RCC 7860 (cell line): ENCODE measurements around the gene HGF.

ENCODE experiments used
- DNase-seq: peaks from one replicate; pipeline ENCODE4 v3.0.0-alpha.2; 2015; ENCODE audit warnings: low spot score
- FAIRE-seq: peaks from 2 replicates; lab custom pipeline; 2012; peaks lifted over from hg19 to GRCh38; lab: Jason Lieb, UNC

HGF gene

GRCh38 chr7:81687062-81687461 lies 82.8 kb downstream of the HGF start:
- FAIRE-seq (no peak), DNase-seq (no peak)

- no peak for DNase-seq
- FAIRE-seq, result no peak
These were observed 84.5 kb downstream of the HGF start for GRCh38 chr7:81685270-81685868.

GRCh38 chr7:81684514-81685269 lies 85.2 kb downstream of the HGF start:
- peak; percentile 99 for FAIRE-seq
- peak; percentile 99 for DNase-seq

GRCh38 chr7:81684033-81684432 lies 85.8 kb downstream of the HGF start:
- FAIRE-seq, result peak; percentile 21
- no peak for DNase-seq

- no peak for DNase-seq
- no peak for FAIRE-seq
These were observed 87.0 kb downstream of the HGF start for GRCh38 chr7:81682873-81683272.

- FAIRE-seq (no peak), DNase-seq (no peak)
These were observed 89.7 kb downstream of the HGF start for GRCh38 chr7:81680120-81680519.

GRCh38 chr7:81676813-81677212 lies 93.0 kb downstream of the HGF start:
- peak; percentile 69 for FAIRE-seq
- peak; percentile 37 for DNase-seq

- DNase-seq, result no peak
- no peak for FAIRE-seq
These were observed 93.6 kb downstream of the HGF start for GRCh38 chr7:81676105-81676811.

- FAIRE-seq (no peak), DNase-seq (no peak)
These were observed 95.4 kb downstream of the HGF start for GRCh38 chr7:81674431-81674830.

- FAIRE-seq, result no peak
These were observed 97.0 kb downstream of the HGF start for GRCh38 chr7:81672872-81673271.

GRCh38 chr7:81669476-81670105 lies 100.3 kb downstream of the HGF start:
- FAIRE-seq (no peak), DNase-seq (no peak)

More at GRCh38 chr7:81672872-81673271, 97.0 kb downstream of the HGF start:
- no peak for DNase-seq

- FAIRE-seq, result no peak
- DNase-seq, result no peak
These were observed 103.6 kb downstream of the HGF start for GRCh38 chr7:81666209-81666608.

GRCh38 chr7:81665236-81665635 lies 104.6 kb downstream of the HGF start:
- FAIRE-seq (no peak), DNase-seq (no peak)

GRCh38 chr7:81664304-81664703 lies 105.5 kb downstream of the HGF start:
- FAIRE-seq (no peak), DNase-seq (no peak)

- FAIRE-seq (no peak), DNase-seq (no peak)
These were observed 107.3 kb downstream of the HGF start for GRCh38 chr7:81662531-81662930.

GRCh38 chr7:81659697-81660395 lies 110.0 kb downstream of the HGF start:
- FAIRE-seq, result no peak
- DNase-seq, result no peak

- no peak for DNase-seq
- FAIRE-seq, result no peak
These were observed 112.3 kb downstream of the HGF start for GRCh38 chr7:81657551-81657950.

GRCh38 chr7:81655271-81655670 lies 114.6 kb downstream of the HGF start:
- DNase-seq, result no peak
- FAIRE-seq, result no peak

- DNase-seq (no peak), FAIRE-seq (no peak)
These were observed 117.6 kb downstream of the HGF start for GRCh38 chr7:81652225-81652624.
